H9 (cell line): Measurements from ENCODE around the gene PTGDR. TPM values are rescaled to one million over a fixed set of nuclear protein-coding genes. Genes with fewer than 3 reads are reported as not detected.

ENCODE experiments used
- DNase-seq: peaks from one replicate; pipeline ENCODE4 v3.0.0-alpha.2; 2017
- H2AFZ ChIP-seq: one replicate; pipeline ENCODE4 v1.6.1; 2013; ENCODE audit warnings: mild to moderate bottlenecking, low read length, control low read depth, moderate library complexity
- H2AK5ac ChIP-seq: 2 replicates; pipeline ENCODE4 v1.6.1; 2013; ENCODE audit warnings: low read length, control low read depth, mixed read lengths; ENCODE audit not compliant: insufficient read length
- H2BK120ac ChIP-seq: one replicate; pipeline ENCODE4 v1.6.1; 2013; ENCODE audit warnings: low read depth, mild to moderate bottlenecking, low read length, control low read depth, inconsistent platforms; ENCODE audit not compliant: poor library complexity, severe bottlenecking
- H2BK12ac ChIP-seq: 2 replicates; pipeline ENCODE4 v1.6.1; 2013; ENCODE audit warnings: low read length, control low read depth, mixed read lengths, low read depth; ENCODE audit not compliant: insufficient read length
- H2BK15ac ChIP-seq: 2 replicates; pipeline ENCODE4 v1.6.1; 2013; ENCODE audit warnings: low read depth, low read length, control low read depth
- H2BK20ac ChIP-seq: one replicate; pipeline ENCODE4 v1.6.1; 2013; ENCODE audit warnings: low read depth, mild to moderate bottlenecking, low read length, control low read depth, inconsistent platforms; ENCODE audit not compliant: poor library complexity, severe bottlenecking
- H2BK5ac ChIP-seq: 2 replicates; pipeline ENCODE4 v1.6.1; 2013; ENCODE audit warnings: low read length, control low read depth, mixed read lengths; ENCODE audit not compliant: insufficient read length
- H3K14ac ChIP-seq: 2 replicates; pipeline ENCODE4 v1.6.1; 2013; ENCODE audit warnings: low read length, control low read depth; ENCODE audit not compliant: insufficient read depth
- H3K18ac ChIP-seq: 2 replicates; pipeline ENCODE4 v1.6.1; 2013; ENCODE audit warnings: low read depth, mild to moderate bottlenecking, mixed read lengths, low read length, control low read depth; ENCODE audit not compliant: insufficient read length
- H3K23ac ChIP-seq: 2 replicates; pipeline ENCODE4 v1.6.1; 2013; ENCODE audit warnings: low read length, control low read depth, mixed read lengths, low read depth; ENCODE audit not compliant: insufficient read length
- H3K23me2 ChIP-seq: 2 replicates; pipeline ENCODE4 v1.6.1; 2013; ENCODE audit warnings: low read depth, mild to moderate bottlenecking, mixed read lengths, low read length, control low read depth; ENCODE audit not compliant: insufficient read length, poor library complexity, severe bottlenecking
- H3K27ac ChIP-seq: 2 replicates; pipeline ENCODE4 v1.5.1; 2013; ENCODE audit warnings: low read length, control low read depth, mixed read lengths, low read depth; ENCODE audit not compliant: insufficient read length
- H3K27me3 ChIP-seq: 2 replicates; pipeline ENCODE4 v1.6.1; 2013; ENCODE audit warnings: low read length, control low read depth, inconsistent platforms; ENCODE audit not compliant: insufficient read depth
- H3K4ac ChIP-seq: 2 replicates; pipeline ENCODE4 v1.6.1; 2013; ENCODE audit warnings: low read depth, mild to moderate bottlenecking, control low read depth, inconsistent platforms, low read length, moderate library complexity
- H3K4me1 ChIP-seq: 2 replicates; pipeline ENCODE4 v1.6.1; 2013; ENCODE audit warnings: low read length, control low read depth, inconsistent platforms; ENCODE audit not compliant: insufficient read depth
- H3K4me2 ChIP-seq: 2 replicates; pipeline ENCODE4 v1.6.1; 2013; ENCODE audit warnings: low read length, control low read depth, mixed read lengths; ENCODE audit not compliant: insufficient read length, insufficient read depth
- H3K56ac ChIP-seq: 2 replicates; pipeline ENCODE4 v1.6.1; 2013; ENCODE audit warnings: low read depth, mild to moderate bottlenecking, mixed read lengths, low read length, control low read depth; ENCODE audit not compliant: insufficient read length
- H3K79me1 ChIP-seq: 2 replicates; pipeline ENCODE4 v1.6.1; 2013; ENCODE audit warnings: low read depth, mild to moderate bottlenecking, moderate library complexity, low read length, control low read depth, inconsistent platforms; ENCODE audit not compliant: insufficient read depth, poor library complexity, severe bottlenecking
- H3K79me2 ChIP-seq: 2 replicates; pipeline ENCODE4 v1.6.1; 2013; ENCODE audit warnings: low read length, control low read depth, inconsistent platforms; ENCODE audit not compliant: insufficient read depth
- H3K9ac ChIP-seq: 2 replicates; pipeline ENCODE4 v1.6.1; 2013; ENCODE audit warnings: low read length, control low read depth, mixed read lengths; ENCODE audit not compliant: insufficient read length; ENCODE audit errors: extremely low read depth
- H3K9me3 ChIP-seq: one replicate; pipeline ENCODE4 v1.6.1; 2013; ENCODE audit warnings: low read depth, low read length, inconsistent platforms; ENCODE audit not compliant: control insufficient read depth
- H3T11ph ChIP-seq: one replicate; pipeline ENCODE4 v1.6.1; 2013; ENCODE audit warnings: mild to moderate bottlenecking, low read length, control low read depth, inconsistent platforms
- H4K20me1 ChIP-seq: one replicate; pipeline ENCODE4 v1.6.1; 2013; ENCODE audit not compliant: control insufficient read depth, insufficient read length, insufficient read depth
- H4K5ac ChIP-seq: 2 replicates; pipeline ENCODE4 v1.6.1; 2013; ENCODE audit warnings: low read depth, mild to moderate bottlenecking, mixed read lengths, low read length, control low read depth; ENCODE audit not compliant: insufficient read length
- H4K8ac ChIP-seq: replicated peaks from 2 replicates; pipeline ENCODE4 v1.6.1; 2013; ENCODE audit warnings: low read length, control low read depth, mixed read lengths, low read depth; ENCODE audit not compliant: insufficient read length
- H4K91ac ChIP-seq: 2 replicates; pipeline ENCODE4 v1.6.1; 2013; ENCODE audit warnings: low read depth, mild to moderate bottlenecking, moderate library complexity, mixed read lengths, low read length, control low read depth; ENCODE audit not compliant: insufficient read length
- H3K27ac Mint-ChIP-seq, 3 experiments: 2 replicates in 2 of 3; 3 replicates in 1 of 3; pipeline ENCODE4 v1.8.0; 2020 to 2021; ENCODE audit warnings: mixed read lengths in 3 of 3, mild to moderate bottlenecking in 1 of 3, moderate library complexity in 1 of 3
- H3K27me3 Mint-ChIP-seq: 2 replicates; pipeline ENCODE4 v1.8.0; 2021; ENCODE audit warnings: low read depth, mild to moderate bottlenecking, moderate library complexity, mixed read lengths
- H3K36me3 Mint-ChIP-seq, 3 experiments: 2 replicates in 2 of 3; 3 replicates in 1 of 3; pipeline ENCODE4 v1.8.0; 2020 to 2021; ENCODE audit warnings: low read depth in 3 of 3, mixed read lengths in 3 of 3; ENCODE audit not compliant: insufficient read depth in 1 of 3
- H3K4me1 Mint-ChIP-seq, 2 experiments: 2 replicates each; pipeline ENCODE4 v1.8.0; 2020; ENCODE audit warnings: mixed read lengths in 2 of 2
- H3K4me3 Mint-ChIP-seq, 2 experiments: 2 replicates in 1 of 2; 3 replicates in 1 of 2; pipeline ENCODE4 v1.8.0; 2020 to 2021; ENCODE audit warnings: mild to moderate bottlenecking in 2 of 2, mixed read lengths in 2 of 2, moderate library complexity in 1 of 2
- H3K9me3 Mint-ChIP-seq, 2 experiments: 2 replicates in 1 of 2; 3 replicates in 1 of 2; pipeline ENCODE4 v1.8.0; 2020; ENCODE audit warnings: mild to moderate bottlenecking in 2 of 2, mixed read lengths in 2 of 2, moderate library complexity in 1 of 2
- WGBS: extraction: QIAGEN DNeasy Blood & Tissue Kit; methylation state at CpG from one replicate; pipeline ENCODE4 v1.1.7; 2013; ENCODE audit warnings: missing lambda C conversion rate, low lambda C conversion rate, mixed read lengths; ENCODE audit not compliant: insufficient read length; ENCODE audit errors: extremely low coverage; 5-methylcytosine and 5-hydroxymethylcytosine counted together
- total RNA-seq: library from RNA; stranded (reverse); gene quantifications from 2 replicates; pipeline ENCODE4 v1.2.1, GENCODE V29; 2021
- TF ChIP-seq, protein P1 (sequence below): fragments of 200-600 bp; sonication (generic); conservative IDR thresholded peaks from 3 replicates; pipeline ENCODE4 v1.8.0; 2021; ENCODE audit warnings: antibody characterized with exemption, mild to moderate bottlenecking

Gene PTGDR
- total RNA-seq, 1 experiment from 2014 or later: not detected

DNA sequence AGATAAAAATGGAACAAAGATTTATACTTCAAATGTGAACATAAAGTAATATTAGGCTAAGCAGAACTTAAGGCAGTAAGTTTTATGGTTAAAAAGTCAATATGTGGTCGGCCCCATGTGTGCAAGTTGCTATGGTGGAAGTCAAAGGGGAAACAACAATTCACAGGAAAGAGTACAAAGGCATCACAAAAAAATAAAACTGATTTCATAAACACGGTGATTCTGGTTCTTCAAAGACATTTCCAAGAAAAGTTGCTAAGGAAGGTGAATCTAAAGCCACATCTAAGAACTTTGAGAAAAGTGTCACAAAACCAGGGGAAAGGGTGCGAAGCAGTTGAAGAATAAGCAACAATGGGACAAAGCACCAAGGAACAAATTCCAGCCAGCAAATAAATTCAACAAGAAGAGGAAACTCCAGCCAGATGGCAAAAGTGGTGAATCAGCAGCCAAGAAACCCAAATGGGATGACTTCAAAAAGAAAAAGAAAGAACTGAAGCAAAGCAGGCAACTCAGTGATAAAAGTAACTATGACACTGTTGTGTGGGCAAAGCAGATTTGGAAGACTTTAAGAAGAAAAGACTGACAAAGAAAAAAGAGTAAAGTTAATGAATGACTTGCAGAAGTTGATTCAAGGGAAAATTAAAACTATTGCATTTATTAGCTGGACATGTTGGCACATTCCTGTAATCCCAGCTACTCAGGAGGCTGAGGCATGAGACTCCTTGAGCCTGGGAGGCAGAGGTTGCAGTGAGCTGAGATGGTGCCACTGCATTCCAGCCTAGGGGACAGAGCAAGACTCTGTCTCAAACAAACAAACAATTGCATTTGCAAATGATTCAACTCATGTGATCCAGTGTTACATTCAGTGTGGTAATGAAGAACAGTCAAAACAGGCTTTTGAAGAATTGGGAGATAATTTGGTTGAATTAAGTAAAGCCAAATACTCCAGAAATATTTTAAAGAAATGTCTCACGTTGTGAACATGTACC lies 19.5 kb downstream of the PTGDR start:
- no peaks in the 10 kb centered on the region; a peak in 1 of 7 replicates for H3K36me3 Mint-ChIP-seq
- Histone ChIP-seq H3K14ac (no peak overlapping the region), H3K4me2 (no peak overlapping the region), H3T11ph (no peak overlapping the region), H2AK5ac (no peak overlapping the region), H4K8ac (no peak overlapping the region), H2BK20ac (no peak overlapping the region), H2AFZ (no peak overlapping the region), H3K18ac (no peak overlapping the region), H2BK12ac (no peak overlapping the region), H3K4ac (no peak overlapping the region), H4K91ac (no peak overlapping the region), H3K23ac (no peak overlapping the region), H3K79me2 (no peaks in the 10 kb centered on the region), H3K4me1 (peaks cover 5% of the 10 kb centered on the region; the same call in 1 of the 2 replicates), H3K27ac (no peak overlapping the region), H4K5ac (no peak overlapping the region), H3K23me2 (no peaks in the 10 kb centered on the region), H3K27me3 (no peaks in the 10 kb centered on the region), H3K9me3 (no peaks in the 10 kb centered on the region), H3K56ac (no peak overlapping the region), H2BK120ac (no peak overlapping the region), H4K20me1 (no peaks in the 10 kb centered on the region), H2BK5ac (no peak overlapping the region), H3K79me1 (no peaks in the 10 kb centered on the region), H3K9ac (no peak overlapping the region), H2BK15ac (no peak overlapping the region)
- H3K4me3 Mint-ChIP-seq: no peak overlapping the region
- no peak overlapping the region for H3K27ac Mint-ChIP-seq
- WGBS: no CpG with 5 or more reads among the region's 4 CpGs
- DNase-seq: no peak
- TF ChIP-seq, protein P1, sequence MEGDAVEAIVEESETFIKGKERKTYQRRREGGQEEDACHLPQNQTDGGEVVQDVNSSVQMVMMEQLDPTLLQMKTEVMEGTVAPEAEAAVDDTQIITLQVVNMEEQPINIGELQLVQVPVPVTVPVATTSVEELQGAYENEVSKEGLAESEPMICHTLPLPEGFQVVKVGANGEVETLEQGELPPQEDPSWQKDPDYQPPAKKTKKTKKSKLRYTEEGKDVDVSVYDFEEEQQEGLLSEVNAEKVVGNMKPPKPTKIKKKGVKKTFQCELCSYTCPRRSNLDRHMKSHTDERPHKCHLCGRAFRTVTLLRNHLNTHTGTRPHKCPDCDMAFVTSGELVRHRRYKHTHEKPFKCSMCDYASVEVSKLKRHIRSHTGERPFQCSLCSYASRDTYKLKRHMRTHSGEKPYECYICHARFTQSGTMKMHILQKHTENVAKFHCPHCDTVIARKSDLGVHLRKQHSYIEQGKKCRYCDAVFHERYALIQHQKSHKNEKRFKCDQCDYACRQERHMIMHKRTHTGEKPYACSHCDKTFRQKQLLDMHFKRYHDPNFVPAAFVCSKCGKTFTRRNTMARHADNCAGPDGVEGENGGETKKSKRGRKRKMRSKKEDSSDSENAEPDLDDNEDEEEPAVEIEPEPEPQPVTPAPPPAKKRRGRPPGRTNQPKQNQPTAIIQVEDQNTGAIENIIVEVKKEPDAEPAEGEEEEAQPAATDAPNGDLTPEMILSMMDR: no peak
- no peaks in the 10 kb centered on the region for H3K27me3 Mint-ChIP-seq
- H3K9me3 Mint-ChIP-seq: no peaks in the 10 kb centered on the region
- peaks cover 19 to 25% of the 10 kb centered on the region in 2 experiments for H3K4me1 Mint-ChIP-seq
